NT2/D1 (cell line): ENCODE results near the gene MIB1.

ENCODE experiments used
- SUZ12 ChIP-seq: IDR thresholded peaks from 2 replicates; pipeline ENCODE4 v1.6.1; 2011; ENCODE audit not compliant: insufficient read length, insufficient read depth; ENCODE audit errors: extremely low read depth
- YY1 ChIP-seq: IDR thresholded peaks from 2 replicates; pipeline ENCODE4 v1.6.1; 2011; ENCODE audit not compliant: insufficient read length, insufficient read depth

- no peak for TF ChIP-seq YY1
- no peak for TF ChIP-seq SUZ12
Observed at GRCh38 chr18:21915546-21915945, 175.0 kb downstream of the MIB1 start.
